H9 (cell line): Measurements from ENCODE around the gene SLC17A7. TPM values are rescaled to one million over a fixed set of nuclear protein-coding genes. Genes with fewer than 3 reads are reported as not detected.

Experiments
- DNase-seq: peaks from one replicate; pipeline ENCODE4 v3.0.0-alpha.2; 2017
- H2AFZ ChIP-seq: one replicate; pipeline ENCODE4 v1.6.1; 2013; ENCODE audit warnings: mild to moderate bottlenecking, low read length, control low read depth, moderate library complexity
- H2AK5ac ChIP-seq: 2 replicates; pipeline ENCODE4 v1.6.1; 2013; ENCODE audit warnings: low read length, control low read depth, mixed read lengths; ENCODE audit not compliant: insufficient read length
- H2BK120ac ChIP-seq: one replicate; pipeline ENCODE4 v1.6.1; 2013; ENCODE audit warnings: low read depth, mild to moderate bottlenecking, low read length, control low read depth, inconsistent platforms; ENCODE audit not compliant: poor library complexity, severe bottlenecking
- H2BK12ac ChIP-seq: 2 replicates; pipeline ENCODE4 v1.6.1; 2013; ENCODE audit warnings: low read length, control low read depth, mixed read lengths, low read depth; ENCODE audit not compliant: insufficient read length
- H2BK15ac ChIP-seq: 2 replicates; pipeline ENCODE4 v1.6.1; 2013; ENCODE audit warnings: low read depth, low read length, control low read depth
- H2BK20ac ChIP-seq: one replicate; pipeline ENCODE4 v1.6.1; 2013; ENCODE audit warnings: low read depth, mild to moderate bottlenecking, low read length, control low read depth, inconsistent platforms; ENCODE audit not compliant: poor library complexity, severe bottlenecking
- H2BK5ac ChIP-seq: 2 replicates; pipeline ENCODE4 v1.6.1; 2013; ENCODE audit warnings: low read length, control low read depth, mixed read lengths; ENCODE audit not compliant: insufficient read length
- H3K14ac ChIP-seq: 2 replicates; pipeline ENCODE4 v1.6.1; 2013; ENCODE audit warnings: low read length, control low read depth; ENCODE audit not compliant: insufficient read depth
- H3K18ac ChIP-seq: 2 replicates; pipeline ENCODE4 v1.6.1; 2013; ENCODE audit warnings: low read depth, mild to moderate bottlenecking, mixed read lengths, low read length, control low read depth; ENCODE audit not compliant: insufficient read length
- H3K23ac ChIP-seq: 2 replicates; pipeline ENCODE4 v1.6.1; 2013; ENCODE audit warnings: low read length, control low read depth, mixed read lengths, low read depth; ENCODE audit not compliant: insufficient read length
- H3K23me2 ChIP-seq: 2 replicates; pipeline ENCODE4 v1.6.1; 2013; ENCODE audit warnings: low read depth, mild to moderate bottlenecking, mixed read lengths, low read length, control low read depth; ENCODE audit not compliant: insufficient read length, poor library complexity, severe bottlenecking
- H3K27ac ChIP-seq: 2 replicates; pipeline ENCODE4 v1.5.1; 2013; ENCODE audit warnings: low read length, control low read depth, mixed read lengths, low read depth; ENCODE audit not compliant: insufficient read length
- H3K27me3 ChIP-seq: 2 replicates; pipeline ENCODE4 v1.6.1; 2013; ENCODE audit warnings: low read length, control low read depth, inconsistent platforms; ENCODE audit not compliant: insufficient read depth
- H3K4ac ChIP-seq: 2 replicates; pipeline ENCODE4 v1.6.1; 2013; ENCODE audit warnings: low read depth, mild to moderate bottlenecking, control low read depth, inconsistent platforms, low read length, moderate library complexity
- H3K4me1 ChIP-seq: 2 replicates; pipeline ENCODE4 v1.6.1; 2013; ENCODE audit warnings: low read length, control low read depth, inconsistent platforms; ENCODE audit not compliant: insufficient read depth
- H3K4me2 ChIP-seq: 2 replicates; pipeline ENCODE4 v1.6.1; 2013; ENCODE audit warnings: low read length, control low read depth, mixed read lengths; ENCODE audit not compliant: insufficient read length, insufficient read depth
- H3K56ac ChIP-seq: 2 replicates; pipeline ENCODE4 v1.6.1; 2013; ENCODE audit warnings: low read depth, mild to moderate bottlenecking, mixed read lengths, low read length, control low read depth; ENCODE audit not compliant: insufficient read length
- H3K79me1 ChIP-seq: 2 replicates; pipeline ENCODE4 v1.6.1; 2013; ENCODE audit warnings: low read depth, mild to moderate bottlenecking, moderate library complexity, low read length, control low read depth, inconsistent platforms; ENCODE audit not compliant: insufficient read depth, poor library complexity, severe bottlenecking
- H3K79me2 ChIP-seq: 2 replicates; pipeline ENCODE4 v1.6.1; 2013; ENCODE audit warnings: low read length, control low read depth, inconsistent platforms; ENCODE audit not compliant: insufficient read depth
- H3K9ac ChIP-seq: 2 replicates; pipeline ENCODE4 v1.6.1; 2013; ENCODE audit warnings: low read length, control low read depth, mixed read lengths; ENCODE audit not compliant: insufficient read length; ENCODE audit errors: extremely low read depth
- H3K9me3 ChIP-seq: one replicate; pipeline ENCODE4 v1.6.1; 2013; ENCODE audit warnings: low read depth, low read length, inconsistent platforms; ENCODE audit not compliant: control insufficient read depth
- H3T11ph ChIP-seq: one replicate; pipeline ENCODE4 v1.6.1; 2013; ENCODE audit warnings: mild to moderate bottlenecking, low read length, control low read depth, inconsistent platforms
- H4K20me1 ChIP-seq: one replicate; pipeline ENCODE4 v1.6.1; 2013; ENCODE audit not compliant: control insufficient read depth, insufficient read length, insufficient read depth
- H4K5ac ChIP-seq: 2 replicates; pipeline ENCODE4 v1.6.1; 2013; ENCODE audit warnings: low read depth, mild to moderate bottlenecking, mixed read lengths, low read length, control low read depth; ENCODE audit not compliant: insufficient read length
- H4K8ac ChIP-seq: replicated peaks from 2 replicates; pipeline ENCODE4 v1.6.1; 2013; ENCODE audit warnings: low read length, control low read depth, mixed read lengths, low read depth; ENCODE audit not compliant: insufficient read length
- H4K91ac ChIP-seq: 2 replicates; pipeline ENCODE4 v1.6.1; 2013; ENCODE audit warnings: low read depth, mild to moderate bottlenecking, moderate library complexity, mixed read lengths, low read length, control low read depth; ENCODE audit not compliant: insufficient read length
- H3K27ac Mint-ChIP-seq, 3 experiments: 2 replicates in 2 of 3; 3 replicates in 1 of 3; pipeline ENCODE4 v1.8.0; 2020 to 2021; ENCODE audit warnings: mixed read lengths in 3 of 3, mild to moderate bottlenecking in 1 of 3, moderate library complexity in 1 of 3
- H3K27me3 Mint-ChIP-seq: 2 replicates; pipeline ENCODE4 v1.8.0; 2021; ENCODE audit warnings: low read depth, mild to moderate bottlenecking, moderate library complexity, mixed read lengths
- H3K36me3 Mint-ChIP-seq, 3 experiments: 2 replicates in 2 of 3; 3 replicates in 1 of 3; pipeline ENCODE4 v1.8.0; 2020 to 2021; ENCODE audit warnings: low read depth in 3 of 3, mixed read lengths in 3 of 3; ENCODE audit not compliant: insufficient read depth in 1 of 3
- H3K4me1 Mint-ChIP-seq, 2 experiments: 2 replicates each; pipeline ENCODE4 v1.8.0; 2020; ENCODE audit warnings: mixed read lengths in 2 of 2
- H3K4me3 Mint-ChIP-seq, 2 experiments: 2 replicates in 1 of 2; 3 replicates in 1 of 2; pipeline ENCODE4 v1.8.0; 2020 to 2021; ENCODE audit warnings: mild to moderate bottlenecking in 2 of 2, mixed read lengths in 2 of 2, moderate library complexity in 1 of 2
- H3K9me3 Mint-ChIP-seq, 2 experiments: 2 replicates in 1 of 2; 3 replicates in 1 of 2; pipeline ENCODE4 v1.8.0; 2020; ENCODE audit warnings: mild to moderate bottlenecking in 2 of 2, mixed read lengths in 2 of 2, moderate library complexity in 1 of 2
- WGBS: extraction: QIAGEN DNeasy Blood & Tissue Kit; methylation state at CpG from one replicate; pipeline ENCODE4 v1.1.7; 2013; ENCODE audit warnings: missing lambda C conversion rate, low lambda C conversion rate, mixed read lengths; ENCODE audit not compliant: insufficient read length; ENCODE audit errors: extremely low coverage; 5-methylcytosine and 5-hydroxymethylcytosine counted together
- total RNA-seq: library from RNA; stranded (reverse); gene quantifications from 2 replicates; pipeline ENCODE4 v1.2.1, GENCODE V29; 2021
- TF ChIP-seq, protein P1 (sequence below): fragments of 200-600 bp; sonication (generic); conservative IDR thresholded peaks from 3 replicates; pipeline ENCODE4 v1.8.0; 2021; ENCODE audit warnings: antibody characterized with exemption, mild to moderate bottlenecking

SLC17A7 gene
- total RNA-seq, 1 experiment from 2014 or later, result 1.3 TPM

DNA sequence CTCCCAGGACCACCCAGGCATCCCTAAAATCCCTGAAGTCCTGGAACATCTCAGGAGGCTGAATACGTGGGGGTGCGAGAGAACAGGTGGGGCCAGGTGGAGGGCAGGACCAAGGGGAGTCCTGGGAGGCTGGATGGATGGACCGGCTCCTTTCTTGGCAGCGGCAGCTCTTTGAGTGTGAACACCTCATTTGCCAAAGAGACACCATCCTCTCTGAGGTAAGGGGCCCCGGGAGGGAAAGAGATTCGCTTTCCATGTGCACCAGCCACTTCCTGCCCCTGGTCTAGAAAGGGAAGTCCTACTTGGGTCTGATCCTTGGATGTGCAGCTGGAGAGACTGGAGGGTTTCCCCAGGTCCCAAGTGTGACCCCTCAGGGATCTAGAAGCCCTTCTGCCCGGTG lies 34.2 kb downstream of the SLC17A7 start:
- DNase-seq, result no peak
- Histone ChIP-seq H3K79me2 (no peaks in the 10 kb centered on the region), H2BK120ac (no peak overlapping the region), H3K23ac (no peak overlapping the region), H3K9me3 (no peaks in the 10 kb centered on the region), H3K27me3 (no peaks in the 10 kb centered on the region), H3K4ac (no peak overlapping the region), H3K27ac (no peak overlapping the region), H3K4me2 (no peak overlapping the region), H3T11ph (no peak overlapping the region), H4K91ac (no peak overlapping the region), H2BK15ac (no peak overlapping the region), H3K14ac (no peak overlapping the region), H3K79me1 (no peaks in the 10 kb centered on the region), H3K9ac (no peak overlapping the region), H2AFZ (no peak overlapping the region), H3K23me2 (no peaks in the 10 kb centered on the region), H3K4me1 (peaks cover 9% of the 10 kb centered on the region; the same call in 1 of the 2 replicates), H2BK12ac (no peak overlapping the region), H2AK5ac (no peak overlapping the region), H3K18ac (no peak overlapping the region), H4K8ac (no peak overlapping the region), H4K5ac (no peak overlapping the region), H2BK20ac (no peak overlapping the region), H3K56ac (no peak overlapping the region), H4K20me1 (peaks cover 2% of the 10 kb centered on the region), H2BK5ac (no peak overlapping the region)
- H3K27me3 Mint-ChIP-seq, result peaks cover 4% of the 10 kb centered on the region
- H3K27ac Mint-ChIP-seq, result no peak overlapping the region
- WGBS, result no CpG with 5 or more reads among the region's 7 CpGs
- TF ChIP-seq, protein P1, sequence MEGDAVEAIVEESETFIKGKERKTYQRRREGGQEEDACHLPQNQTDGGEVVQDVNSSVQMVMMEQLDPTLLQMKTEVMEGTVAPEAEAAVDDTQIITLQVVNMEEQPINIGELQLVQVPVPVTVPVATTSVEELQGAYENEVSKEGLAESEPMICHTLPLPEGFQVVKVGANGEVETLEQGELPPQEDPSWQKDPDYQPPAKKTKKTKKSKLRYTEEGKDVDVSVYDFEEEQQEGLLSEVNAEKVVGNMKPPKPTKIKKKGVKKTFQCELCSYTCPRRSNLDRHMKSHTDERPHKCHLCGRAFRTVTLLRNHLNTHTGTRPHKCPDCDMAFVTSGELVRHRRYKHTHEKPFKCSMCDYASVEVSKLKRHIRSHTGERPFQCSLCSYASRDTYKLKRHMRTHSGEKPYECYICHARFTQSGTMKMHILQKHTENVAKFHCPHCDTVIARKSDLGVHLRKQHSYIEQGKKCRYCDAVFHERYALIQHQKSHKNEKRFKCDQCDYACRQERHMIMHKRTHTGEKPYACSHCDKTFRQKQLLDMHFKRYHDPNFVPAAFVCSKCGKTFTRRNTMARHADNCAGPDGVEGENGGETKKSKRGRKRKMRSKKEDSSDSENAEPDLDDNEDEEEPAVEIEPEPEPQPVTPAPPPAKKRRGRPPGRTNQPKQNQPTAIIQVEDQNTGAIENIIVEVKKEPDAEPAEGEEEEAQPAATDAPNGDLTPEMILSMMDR, result no peak
- H3K4me1 Mint-ChIP-seq, result peaks cover 35 to 37% of the 10 kb centered on the region in 2 experiments
- H3K36me3 Mint-ChIP-seq, result no peaks in the 10 kb centered on the region; a peak in 1 of 7 replicates
- H3K4me3 Mint-ChIP-seq, result no peak overlapping the region
- no peaks in the 10 kb centered on the region for H3K9me3 Mint-ChIP-seq
